Progenitor cell of endocrine pancreas (in vitro differentiated cells): ENCODE measurements around the gene SNCAIP. TPM values are rescaled to one million over a fixed set of nuclear protein-coding genes. Genes with fewer than 3 reads are reported as not detected.

ENCODE experiments used
- DNase-seq: peaks from one replicate; pipeline ENCODE4 v3.0.0; 2021; ENCODE audit warnings: low spot score; ENCODE audit not compliant: unreplicated experiment
- H3K27ac Mint-ChIP-seq: 2 replicates; pipeline ENCODE4 v1.8.0; 2021; ENCODE audit warnings: mild to moderate bottlenecking, moderate library complexity, mixed read lengths
- H3K27me3 Mint-ChIP-seq: 2 replicates; pipeline ENCODE4 v1.8.0; 2021; ENCODE audit warnings: mixed read lengths
- H3K36me3 Mint-ChIP-seq: 2 replicates; pipeline ENCODE4 v1.8.0; 2022; ENCODE audit warnings: mixed read lengths; ENCODE audit not compliant: insufficient read depth
- H3K4me1 Mint-ChIP-seq: 2 replicates; pipeline ENCODE4 v1.8.0; 2021; ENCODE audit warnings: low read depth, mixed read lengths
- H3K4me3 Mint-ChIP-seq: 2 replicates; pipeline ENCODE4 v1.8.0; 2021; ENCODE audit warnings: low read depth, mild to moderate bottlenecking, moderate library complexity, mixed read lengths
- H3K9me3 Mint-ChIP-seq: 2 replicates; pipeline ENCODE4 v1.8.0; 2021; ENCODE audit warnings: low read depth, mixed read lengths
- CTCF ChIP-seq: fragments of 200-600 bp; sonication (generic); IDR thresholded peaks from one replicate; pipeline ENCODE4 v1.5.0; 2021; ENCODE audit warnings: antibody characterized with exemption, mild to moderate bottlenecking; ENCODE audit not compliant: unreplicated experiment
- total RNA-seq: library from RNA; stranded (reverse); gene quantifications from 2 replicates; pipeline ENCODE4 v1.2.1, GENCODE V29; 2021

Gene SNCAIP
- total RNA-seq, 1 donor from 2014 or later = 13.7 TPM

- Mint-ChIP-seq H3K36me3 (no peaks in the 10 kb centered on the region), H3K27me3 (no peaks in the 10 kb centered on the region), H3K9me3 (peaks cover 5% of the 10 kb centered on the region), H3K27ac (no peak overlapping the region), H3K4me3 (no peak overlapping the region), H3K4me1 (peaks cover 2% of the 10 kb centered on the region)
- TF ChIP-seq CTCF = no peak
- no peak for DNase-seq
Measured at GRCh38 chr5:122385808-122386207, 73.8 kb downstream of the SNCAIP start.

GRCh38 chr5:122390154-122390553 lies 78.1 kb downstream of the SNCAIP start:
- H3K9me3 Mint-ChIP-seq = no peaks in the 10 kb centered on the region

GRCh38 chr5:122390694-122391093 lies 78.7 kb downstream of the SNCAIP start:
- peaks cover 2% of the 10 kb centered on the region for H3K4me1 Mint-ChIP-seq
- H3K9me3 Mint-ChIP-seq = no peaks in the 10 kb centered on the region
- TF ChIP-seq CTCF = no peak
- DNase-seq = no peak
- no peaks in the 10 kb centered on the region for H3K36me3 Mint-ChIP-seq
- H3K27me3 Mint-ChIP-seq = no peaks in the 10 kb centered on the region
- H3K4me3 Mint-ChIP-seq = no peak overlapping the region
- no peak overlapping the region for H3K27ac Mint-ChIP-seq

More at GRCh38 chr5:122390154-122390553, 78.1 kb downstream of the SNCAIP start:
- Mint-ChIP-seq H3K27me3 (no peaks in the 10 kb centered on the region), H3K4me1 (peaks cover 2% of the 10 kb centered on the region), H3K4me3 (no peak overlapping the region), H3K27ac (no peak overlapping the region), H3K36me3 (no peaks in the 10 kb centered on the region)
- TF ChIP-seq CTCF = no peak
- DNase-seq = no peak

- Mint-ChIP-seq H3K4me1 (peaks cover 2% of the 10 kb centered on the region), H3K4me3 (no peak overlapping the region), H3K9me3 (no peaks in the 10 kb centered on the region), H3K36me3 (no peaks in the 10 kb centered on the region), H3K27me3 (no peaks in the 10 kb centered on the region), H3K27ac (no peak overlapping the region)
- no peak for DNase-seq
- TF ChIP-seq CTCF = no peak
Measured at GRCh38 chr5:122391621-122392020, 79.6 kb downstream of the SNCAIP start.

- no peaks in the 10 kb centered on the region for H3K9me3 Mint-ChIP-seq
- no peaks in the 10 kb centered on the region for H3K36me3 Mint-ChIP-seq
- no peak for DNase-seq
- no peaks in the 10 kb centered on the region for H3K27me3 Mint-ChIP-seq
- no peak overlapping the region for H3K27ac Mint-ChIP-seq
- peaks cover 2% of the 10 kb centered on the region for H3K4me1 Mint-ChIP-seq
- TF ChIP-seq CTCF = no peak
- no peak overlapping the region for H3K4me3 Mint-ChIP-seq
Measured at GRCh38 chr5:122392224-122392623, 80.2 kb downstream of the SNCAIP start.
